DOHH2 (cell line): ENCODE results near the gene OCSTAMP.

Experiments
- EZH2phosphoT487 ChIP-seq: fragments of 200-600 bp; sonication (generic); IDR thresholded peaks from 2 replicates; pipeline ENCODE4 v1.6.1; 2017; ENCODE audit warnings: borderline replicate concordance, mild to moderate bottlenecking, antibody characterized with exemption, low read length, moderate library complexity, mixed read lengths
- TF ChIP-seq, protein P1 (sequence below): fragments of 200-600 bp; sonication (generic); IDR thresholded peaks from one replicate; pipeline ENCODE4 v1.5.1; 2014; ENCODE audit warnings: antibody characterized with exemption, mild to moderate bottlenecking, low read depth, low read length; ENCODE audit not compliant: poor library complexity, severe bottlenecking

DNA sequence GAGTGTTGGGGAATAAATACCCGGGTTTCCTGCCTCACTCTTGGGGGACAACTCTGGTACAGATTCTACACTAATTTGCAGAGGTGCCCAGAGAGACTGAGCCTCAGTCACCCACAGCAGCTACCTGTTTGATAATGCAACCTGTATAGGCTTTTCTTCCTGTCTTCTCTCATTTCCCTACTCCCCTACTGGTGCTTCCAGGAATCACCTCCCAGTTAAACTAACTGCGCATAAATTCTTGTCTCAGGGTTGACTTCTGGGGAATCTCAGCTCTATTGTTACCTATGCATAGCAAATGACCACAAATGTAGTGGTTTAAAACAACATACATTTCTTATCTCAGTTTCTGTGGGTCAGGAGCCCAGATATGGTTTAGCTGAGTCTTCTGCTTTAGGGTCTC lies 11.3 kb downstream of the OCSTAMP start:
- TF ChIP-seq, protein P1, sequence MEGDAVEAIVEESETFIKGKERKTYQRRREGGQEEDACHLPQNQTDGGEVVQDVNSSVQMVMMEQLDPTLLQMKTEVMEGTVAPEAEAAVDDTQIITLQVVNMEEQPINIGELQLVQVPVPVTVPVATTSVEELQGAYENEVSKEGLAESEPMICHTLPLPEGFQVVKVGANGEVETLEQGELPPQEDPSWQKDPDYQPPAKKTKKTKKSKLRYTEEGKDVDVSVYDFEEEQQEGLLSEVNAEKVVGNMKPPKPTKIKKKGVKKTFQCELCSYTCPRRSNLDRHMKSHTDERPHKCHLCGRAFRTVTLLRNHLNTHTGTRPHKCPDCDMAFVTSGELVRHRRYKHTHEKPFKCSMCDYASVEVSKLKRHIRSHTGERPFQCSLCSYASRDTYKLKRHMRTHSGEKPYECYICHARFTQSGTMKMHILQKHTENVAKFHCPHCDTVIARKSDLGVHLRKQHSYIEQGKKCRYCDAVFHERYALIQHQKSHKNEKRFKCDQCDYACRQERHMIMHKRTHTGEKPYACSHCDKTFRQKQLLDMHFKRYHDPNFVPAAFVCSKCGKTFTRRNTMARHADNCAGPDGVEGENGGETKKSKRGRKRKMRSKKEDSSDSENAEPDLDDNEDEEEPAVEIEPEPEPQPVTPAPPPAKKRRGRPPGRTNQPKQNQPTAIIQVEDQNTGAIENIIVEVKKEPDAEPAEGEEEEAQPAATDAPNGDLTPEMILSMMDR, result no peak
- no peak for TF ChIP-seq EZH2phosphoT487
